Left colon (tissue), 2 donors: Measurements from ENCODE around the gene LIPH. TPM values are rescaled to one million over a fixed set of nuclear protein-coding genes. Genes with fewer than 3 reads are reported as not detected.

ENCODE experiments used
- ATAC-seq: fragments of 200-7000 bp; cut with Tn5 transposase; one replicate; pipeline ENCODE4 v1.9.1; 2020; ENCODE audit warnings: mild to moderate bottlenecking, moderate library complexity
- DNase-seq, 2 donors: peaks; one replicate each; pipeline ENCODE4 v3.0.0-alpha.2; 2020
- intact Hi-C, 2 donors: fragments of 100-400 bp; cut with DNase I in 1 of 2; cut with micrococcal nuclease in 1 of 2; formaldehyde crosslinking; loops; one replicate each; pipeline versions ENCODE4 v1.11.2 to v1.14.0; 2022; cut with DNase I, micrococcal nuclease
- total RNA-seq, 2 donors: library from RNA; stranded (reverse); fragmentation: NEBNext Ultra II Directional; extraction: Animal tissue kit (Norgen Biotek cat#: 25700); gene quantifications; one replicate each; pipeline ENCODE4 v1.2.1, GENCODE V29; 2021
- donor health status: DM: no; HTN: no; CAD: no.
- donor health status: DM: yes; HTN: yes; CAD: no.

The LIPH gene
- total RNA-seq, 2 donors from 2014 or later, result 122 to 162 TPM

- peak; percentile 43 for ATAC-seq
- intact Hi-C loops, result no loop called here
- no peak for DNase-seq
Measured at GRCh38 chr3:185555101-185555501, 2.7 kb upstream of the LIPH start.

GRCh38 chr3:185549651-185550111, 2.7 kb downstream of the LIPH start:
- intact Hi-C loops, result no loop called here
- no peak for ATAC-seq

GRCh38 chr3:185549122-185549521, 3.3 kb downstream of the LIPH start:
- ATAC-seq, result peak; percentile 12
- intact Hi-C loops, result no loop called here
- no peak for DNase-seq

More at GRCh38 chr3:185549651-185550111, 2.7 kb downstream of the LIPH start:
- DNase-seq, result no peak

GRCh38 chr3:185540695-185541094, 11.7 kb downstream of the LIPH start:
- DNase-seq (no peak), ATAC-seq (no peak)
- intact Hi-C loops, result no loop called here

GRCh38 chr3:185539934-185540333, 12.5 kb downstream of the LIPH start:
- DNase-seq, result no peak
- no peak for ATAC-seq
- intact Hi-C loops, result no loop called here

GRCh38 chr3:185537369-185537970, 14.9 kb downstream of the LIPH start:
- intact Hi-C loops, result no loop called here

GRCh38 chr3:185534511-185534910, 17.9 kb downstream of the LIPH start:
- ATAC-seq (no peak), DNase-seq (no peak)
- intact Hi-C loops, result no loop called here

More at GRCh38 chr3:185537369-185537970, 14.9 kb downstream of the LIPH start:
- DNase-seq (peak; percentile 51 to 75), ATAC-seq (peak; percentile 94)

- ATAC-seq (no peak), DNase-seq (no peak)
- intact Hi-C loops, result no loop called here
Measured at GRCh38 chr3:185532901-185533300, 19.5 kb downstream of the LIPH start.

- no peak for ATAC-seq
Measured at GRCh38 chr3:185530856-185531255, 21.5 kb downstream of the LIPH start.

GRCh38 chr3:185528532-185528931, 23.9 kb downstream of the LIPH start:
- no peak for ATAC-seq
- DNase-seq, result no peak
- intact Hi-C loops, result no loop called here

More at GRCh38 chr3:185530856-185531255, 21.5 kb downstream of the LIPH start:
- intact Hi-C loops, result no loop called here
- DNase-seq, result no peak

GRCh38 chr3:185527364-185527763, 25.0 kb downstream of the LIPH start:
- intact Hi-C loops, result no loop called here
- peak; percentile 21 for ATAC-seq

GRCh38 chr3:185526349-185526951, 25.9 kb downstream of the LIPH start:
- intact Hi-C loops, result no loop called here
- DNase-seq, result no peak
- ATAC-seq, result no peak

More at GRCh38 chr3:185527364-185527763, 25.0 kb downstream of the LIPH start:
- no peak for DNase-seq

- no peak for ATAC-seq
- DNase-seq, result no peak
- intact Hi-C loops, result no loop called here
Measured at GRCh38 chr3:185521349-185522138, 30.8 kb downstream of the LIPH start.

- no peak for ATAC-seq
- intact Hi-C loops, result no loop called here
- no peak for DNase-seq
Measured at GRCh38 chr3:185519021-185519420, 33.4 kb downstream of the LIPH start.

GRCh38 chr3:185517387-185518130, 34.8 kb downstream of the LIPH start:
- intact Hi-C loops, result no loop called here
- ATAC-seq, result no peak
- DNase-seq, result no peak

- ATAC-seq, result peak; percentile 11
- intact Hi-C loops, result no loop called here
- no peak for DNase-seq
Measured at GRCh38 chr3:185511711-185512110, 40.7 kb downstream of the LIPH start.

- DNase-seq (no peak), ATAC-seq (no peak)
- intact Hi-C loops, result no loop called here
Measured at GRCh38 chr3:185508335-185508991, 43.9 kb downstream of the LIPH start.

GRCh38 chr3:185507883-185508282, 44.5 kb downstream of the LIPH start:
- no peak for DNase-seq
- intact Hi-C loops, result no loop called here
- ATAC-seq, result no peak

- ATAC-seq, result peak; percentile 46
- intact Hi-C loops, result no loop called here
- no peak for DNase-seq
Measured at GRCh38 chr3:185504636-185505035, 47.8 kb downstream of the LIPH start.
